GM19193 (cell line): ENCODE measurements around the gene ENDOG.

Experiments
- POLR2A ChIP-seq: IDR thresholded peaks from 4 replicates; pipeline ENCODE4 v1.6.1; 2011; ENCODE audit not compliant: insufficient read depth, insufficient read length; ENCODE audit errors: extremely low read depth

Gene ENDOG

DNA sequence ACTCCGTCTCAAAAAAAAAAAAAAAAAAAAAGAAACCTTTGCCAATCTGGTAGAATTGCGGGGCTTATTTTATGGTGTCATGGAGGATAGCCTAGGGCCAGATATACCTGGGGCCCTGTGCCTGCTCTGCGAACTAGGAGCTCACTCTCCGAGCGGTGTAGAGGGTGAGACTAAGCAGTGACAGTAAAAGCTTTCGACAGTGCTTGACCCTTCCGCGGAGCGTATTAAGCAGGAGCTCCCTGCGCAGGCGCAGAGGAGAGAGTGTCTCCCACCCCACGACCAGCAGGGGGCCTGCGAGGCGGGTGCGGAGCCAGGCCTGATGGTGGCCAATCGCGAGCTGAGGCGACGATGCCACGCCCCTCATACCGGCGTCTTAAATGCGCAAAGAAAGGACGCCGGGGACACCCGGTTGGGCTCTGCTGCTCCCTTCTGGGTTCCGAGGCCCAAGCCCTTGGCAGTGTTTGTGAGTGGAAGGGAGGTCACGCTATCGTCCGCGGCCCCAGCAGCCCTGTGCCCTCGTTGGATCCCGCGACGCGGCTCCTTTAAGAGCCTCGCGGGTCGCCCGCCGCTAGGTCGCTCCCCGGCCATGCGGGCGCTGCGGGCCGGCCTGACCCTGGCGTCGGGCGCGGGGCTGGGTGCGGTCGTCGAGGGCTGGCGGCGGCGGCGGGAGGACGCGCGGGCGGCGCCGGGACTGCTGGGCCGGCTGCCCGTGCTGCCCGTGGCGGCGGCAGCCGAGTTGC is at the start of gene ENDOG:
Gene ENDOG (plus strand): TSS at position 402 of the 740 bp plus-strand sequence. CDS start 185 bp downstream, at position 587.
- TF ChIP-seq POLR2A = peak; percentile 84

DNA sequence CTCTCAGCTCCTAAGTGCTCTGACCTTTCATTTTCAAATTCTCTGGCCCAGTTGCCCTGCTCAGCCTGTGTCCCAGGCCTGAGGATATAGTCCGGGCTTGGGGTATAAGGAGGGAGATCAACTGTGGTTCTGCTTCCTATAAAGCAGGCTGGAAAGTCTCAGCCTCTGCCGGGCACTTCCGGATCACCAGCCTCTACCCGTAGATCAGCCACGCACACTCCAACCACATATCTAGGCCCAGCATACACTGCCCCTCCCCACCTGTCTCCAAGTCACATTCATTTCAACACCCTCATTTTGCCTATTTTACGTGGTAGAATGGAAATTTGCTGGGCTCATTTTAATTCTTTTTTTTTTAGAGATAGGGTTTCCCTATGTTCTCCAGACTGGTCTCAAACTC is 49.7 kb upstream of the ENDOG start:
- TF ChIP-seq POLR2A = no peak

- TF ChIP-seq POLR2A = no peak
These were observed 47.8 kb upstream of the ENDOG start for GRCh38 chr9:128770286-128771030.

DNA sequence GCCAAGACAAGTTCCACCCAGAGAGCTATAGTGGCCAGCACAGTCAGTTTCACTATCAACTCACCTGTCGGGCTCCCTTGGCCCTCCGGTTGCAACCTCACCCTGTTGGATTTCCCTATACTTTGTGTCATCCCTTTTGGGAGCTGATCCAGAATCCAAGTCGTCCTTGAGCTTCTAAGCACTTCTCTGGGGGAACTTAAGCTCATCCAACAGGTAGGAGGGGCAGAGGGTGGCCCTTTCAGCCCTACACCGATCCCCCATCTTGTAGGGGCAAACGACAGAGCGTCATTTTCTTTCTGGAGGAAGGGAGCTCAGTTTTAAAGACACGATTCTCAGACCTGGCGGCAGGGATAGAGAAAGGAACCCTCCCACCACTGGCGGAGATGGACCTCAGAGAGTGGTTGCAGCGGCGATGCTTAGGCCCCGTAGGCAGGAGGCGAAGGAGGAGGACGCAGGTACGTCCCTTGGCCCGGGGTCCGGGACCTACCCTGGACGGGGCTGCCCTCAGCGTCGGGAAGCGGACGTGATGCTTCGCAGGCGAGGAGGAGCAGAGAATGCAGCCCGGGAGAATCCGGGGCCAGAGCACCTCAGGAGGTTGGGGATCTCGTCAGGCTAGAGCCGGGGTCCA is 47.1 kb upstream of the ENDOG start:
- TF ChIP-seq POLR2A = no peak

DNA sequence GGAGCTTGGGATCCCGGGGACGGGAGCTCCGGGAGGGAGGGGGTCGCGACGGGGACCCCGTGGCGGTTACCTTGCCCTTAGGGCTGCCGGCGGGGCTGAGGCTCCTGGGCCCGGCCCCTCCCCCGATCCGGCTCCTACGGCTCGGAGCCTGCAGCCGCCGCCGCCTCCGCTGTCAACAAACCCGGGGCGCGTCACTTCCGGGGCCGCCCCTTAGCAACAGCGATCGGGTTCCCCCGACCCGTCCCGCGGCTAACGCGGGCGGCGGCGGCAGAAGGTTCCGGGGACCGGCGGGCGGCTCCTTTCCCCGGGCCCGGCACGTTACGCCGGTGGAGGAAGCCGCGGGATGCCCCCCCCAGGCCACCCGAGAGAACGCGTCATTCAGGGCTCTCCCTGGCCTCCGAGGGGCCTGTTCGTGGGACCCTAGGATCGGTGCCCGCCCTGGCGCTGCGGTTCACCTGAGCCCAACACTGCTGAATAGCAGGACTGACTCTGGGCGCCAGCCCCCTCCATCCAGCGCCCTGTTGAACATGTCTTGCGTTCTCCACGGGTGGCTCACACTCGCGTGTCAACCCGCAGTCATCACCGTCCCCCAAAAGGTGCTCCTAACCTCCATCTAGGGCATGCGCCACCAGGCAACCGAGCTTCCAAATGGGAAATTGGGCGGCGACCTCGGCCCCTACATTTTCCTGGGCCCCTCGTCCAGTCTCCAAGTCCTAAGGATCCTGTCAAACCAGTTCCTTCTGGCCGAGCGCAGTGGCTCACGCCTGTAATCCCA is 46.4 kb upstream of the ENDOG start, which contains the start of gene ZER1:
Gene ZER1 (minus strand): TSS at position 183 of the 775 bp plus-strand sequence. CDS start 16,362 bp downstream, outside the sequence.
- TF ChIP-seq POLR2A = peak; percentile 73

DNA sequence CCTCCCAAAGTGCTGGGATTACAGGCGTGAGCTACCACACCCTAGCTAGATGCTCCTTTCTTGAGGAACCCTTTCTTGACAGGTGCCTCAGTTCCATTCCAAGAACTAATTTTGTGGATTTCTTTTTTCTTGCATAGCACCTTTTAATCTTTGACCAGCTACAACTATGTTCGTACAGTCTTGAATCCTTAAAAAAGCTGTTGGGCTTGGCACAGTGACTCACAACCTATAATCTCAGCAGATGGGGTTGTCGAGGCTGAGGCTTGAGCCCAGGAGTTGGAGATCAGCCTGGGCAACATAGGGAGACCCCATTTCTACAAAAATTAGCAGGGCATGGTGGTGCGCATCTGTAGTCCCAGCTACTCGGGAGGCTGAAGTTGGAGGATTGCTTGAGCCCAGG is 45.3 kb upstream of the ENDOG start:
- TF ChIP-seq POLR2A = no peak

- TF ChIP-seq POLR2A = no peak
These were observed 43.5 kb upstream of the ENDOG start for GRCh38 chr9:128774804-128775203.

DNA sequence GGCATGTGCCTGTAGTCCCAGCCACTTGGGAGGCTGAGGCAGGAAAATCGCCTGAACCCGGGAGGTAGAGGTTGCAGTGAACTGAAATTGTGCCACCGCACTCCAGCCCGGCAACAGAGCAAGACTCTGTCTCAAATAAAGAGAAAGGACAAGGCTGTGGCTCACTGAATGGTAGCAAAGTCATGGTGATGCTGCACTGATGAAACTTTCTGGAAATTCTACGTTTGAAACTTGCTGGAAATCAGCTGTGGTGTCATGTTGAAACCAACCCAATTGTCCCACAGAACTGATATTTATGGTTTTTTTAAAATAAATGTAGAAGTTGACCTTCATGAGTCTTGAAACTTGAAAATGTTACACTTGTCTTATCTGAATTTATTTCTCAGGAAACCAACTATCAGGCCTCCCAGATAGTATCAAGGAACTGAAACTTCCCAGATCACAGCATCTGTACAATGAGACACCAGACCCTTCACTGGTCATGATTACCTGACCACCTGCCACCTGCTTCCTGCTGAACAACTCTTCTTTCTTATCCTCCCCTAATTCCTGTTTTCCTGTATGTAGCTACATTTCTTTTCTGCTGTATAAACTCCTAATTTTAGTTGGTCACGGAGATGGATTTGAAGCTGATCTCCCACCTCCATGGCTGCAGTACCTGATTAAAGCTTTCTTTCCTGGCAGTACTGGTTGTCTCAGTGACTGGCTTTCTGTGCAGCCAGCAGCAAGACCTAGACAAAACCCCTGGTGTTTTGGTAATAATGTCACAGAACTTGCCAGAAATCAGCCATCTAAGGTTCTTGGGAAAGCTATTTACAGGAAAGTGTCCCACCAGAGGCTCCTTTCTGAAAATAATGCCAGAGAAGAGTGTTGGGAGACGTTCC is 36.9 kb upstream of the ENDOG start:
- TF ChIP-seq POLR2A = no peak

DNA sequence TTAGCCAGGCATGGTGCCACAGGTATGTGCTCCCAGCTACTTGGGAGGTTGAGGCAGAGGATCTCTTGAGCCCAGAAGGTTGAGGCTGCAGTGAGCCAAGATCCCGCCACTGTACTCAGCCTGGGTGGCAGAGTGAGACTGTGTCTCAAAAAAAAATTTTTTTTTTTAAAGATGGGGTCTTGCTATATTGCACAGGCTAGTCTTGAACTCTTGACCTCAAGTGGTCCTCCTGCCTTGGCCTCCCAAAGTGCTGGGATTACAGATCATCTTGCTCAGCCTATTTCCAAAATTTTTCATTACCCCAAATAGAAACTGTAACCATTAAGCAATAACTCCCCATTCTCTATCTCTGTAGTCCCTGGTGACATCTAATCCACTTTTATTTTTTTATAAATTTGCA is 35.6 kb upstream of the ENDOG start:
- TF ChIP-seq POLR2A = no peak

GRCh38 chr9:128785427-128785826 is 32.9 kb upstream of the ENDOG start:
- no peak for TF ChIP-seq POLR2A

- TF ChIP-seq POLR2A = peak; percentile 68
These were observed 31.4 kb upstream of the ENDOG start, which contains the start of gene TBC1D13 for GRCh38 chr9:128786681-128787601. Gene TBC1D13, plus strand, starts transcription at chr9:128787253. Its CDS starts 101 bp downstream, at chr9:128787354.

GRCh38 chr9:128787659-128788058 is 30.6 kb upstream of the ENDOG start:
- no peak for TF ChIP-seq POLR2A

GRCh38 chr9:128788445-128788844 is 29.9 kb upstream of the ENDOG start:
- TF ChIP-seq POLR2A = no peak
